Mesenchymal stem cell (in vitro differentiated cells and primary cell): ENCODE results near the gene FIGNL2.

ENCODE experiments used
- DNase-seq: peaks from one replicate; pipeline ENCODE4 v3.0.0-alpha.2; 2013
- H2AFZ ChIP-seq: one replicate; pipeline ENCODE4 v1.6.1; 2013; ENCODE audit warnings: low read depth, mild to moderate bottlenecking, control low read depth, inconsistent platforms, low read length, moderate library complexity
- H2AK5ac ChIP-seq: 2 replicates; pipeline ENCODE4 v1.6.1; 2013; ENCODE audit warnings: low read length, moderate library complexity, mild to moderate bottlenecking, inconsistent platforms; ENCODE audit not compliant: severe bottlenecking
- H2BK120ac ChIP-seq: one replicate; pipeline ENCODE4 v1.6.1; 2013; ENCODE audit warnings: low read depth, mild to moderate bottlenecking, inconsistent platforms, low read length, moderate library complexity
- H2BK12ac ChIP-seq, 2 experiments: one replicate each; pipeline ENCODE4 v1.6.1; 2013; ENCODE audit warnings: inconsistent platforms in 2 of 2, low read length in 2 of 2, mild to moderate bottlenecking in 2 of 2, moderate library complexity in 2 of 2, control low read depth in 1 of 2
- H2BK15ac ChIP-seq: one replicate; pipeline ENCODE4 v1.6.1; 2013; ENCODE audit warnings: mild to moderate bottlenecking, low read depth, inconsistent platforms; ENCODE audit not compliant: poor library complexity, severe bottlenecking
- H2BK5ac ChIP-seq: 2 replicates; pipeline ENCODE4 v1.6.1; 2013; ENCODE audit warnings: low read depth, mild to moderate bottlenecking, low read length, control low read depth, inconsistent platforms; ENCODE audit not compliant: poor library complexity, severe bottlenecking
- H3K14ac ChIP-seq, 2 experiments: one replicate each; pipeline ENCODE4 v1.6.1; 2013; ENCODE audit warnings: inconsistent platforms in 2 of 2, low read length in 2 of 2, control low read depth in 1 of 2, mild to moderate bottlenecking in 1 of 2, moderate library complexity in 1 of 2
- H3K18ac ChIP-seq, 2 experiments: one replicate each; pipeline ENCODE4 v1.6.1; 2013; ENCODE audit warnings: inconsistent platforms in 2 of 2, low read length in 2 of 2, control low read depth in 1 of 2, low read depth in 1 of 2, mild to moderate bottlenecking in 1 of 2
- H3K23ac ChIP-seq, 2 experiments: one replicate each; pipeline ENCODE4 v1.6.1; 2013; ENCODE audit warnings: inconsistent platforms in 2 of 2, low read length in 2 of 2, mild to moderate bottlenecking in 2 of 2, moderate library complexity in 2 of 2, control low read depth in 1 of 2
- H3K27ac ChIP-seq: 2 replicates; pipeline ENCODE4 v1.5.1; 2013; ENCODE audit warnings: mild to moderate bottlenecking, moderate library complexity, low read length, control low read depth, inconsistent platforms; ENCODE audit not compliant: poor library complexity, severe bottlenecking
- H3K27me3 ChIP-seq, 2 experiments: 2 replicates each; pipeline versions ENCODE4 v1.6.1 to v1.7.0; 2013; ENCODE audit warnings: low read length in 2 of 2, mild to moderate bottlenecking in 2 of 2, moderate library complexity in 2 of 2, control low read depth in 1 of 2, inconsistent platforms in 1 of 2; ENCODE audit not compliant: control insufficient read depth in 1 of 2, insufficient read depth in 1 of 2
- H3K36me3 ChIP-seq, 2 experiments: 2 replicates each; pipeline versions ENCODE4 v1.6.1 to v1.7.0; 2013; ENCODE audit warnings: low read length in 2 of 2, control low read depth in 1 of 2, inconsistent platforms in 1 of 2, low read depth in 1 of 2, mild to moderate bottlenecking in 1 of 2; ENCODE audit not compliant: insufficient read depth in 2 of 2, control insufficient read depth in 1 of 2
- H3K4ac ChIP-seq, 2 experiments: one replicate each; pipeline ENCODE4 v1.6.1; 2013; ENCODE audit warnings: inconsistent platforms in 2 of 2, low read length in 2 of 2, mild to moderate bottlenecking in 2 of 2, moderate library complexity in 2 of 2, control low read depth in 1 of 2, low read depth in 1 of 2
- H3K4me1 ChIP-seq: 2 replicates; pipeline ENCODE4 v1.6.1; 2013; ENCODE audit warnings: low read depth, low read length, control low read depth; ENCODE audit not compliant: control insufficient read depth, insufficient read depth
- H3K4me2 ChIP-seq: 2 replicates; pipeline ENCODE4 v1.6.1; 2013; ENCODE audit warnings: low read length, mild to moderate bottlenecking, inconsistent platforms; ENCODE audit not compliant: poor library complexity, severe bottlenecking
- H3K4me3 ChIP-seq, 2 experiments: 2 replicates each; pipeline versions ENCODE4 v1.5.1 to v1.7.0; 2013; ENCODE audit warnings: low read length in 2 of 2, mild to moderate bottlenecking in 2 of 2, control low read depth in 1 of 2, low read depth in 1 of 2; ENCODE audit not compliant: insufficient read depth in 1 of 2
- H3K79me1 ChIP-seq: replicated peaks from 2 replicates; pipeline ENCODE4 v1.6.1; 2013; ENCODE audit warnings: mild to moderate bottlenecking, control low read depth, low read length, inconsistent platforms; ENCODE audit not compliant: poor library complexity, severe bottlenecking
- H3K9ac ChIP-seq: 2 replicates; pipeline ENCODE4 v1.7.0; 2013; ENCODE audit warnings: mild to moderate bottlenecking, low read length, moderate library complexity
- H3K9me3 ChIP-seq: 2 replicates; pipeline ENCODE4 v1.7.0; 2013; ENCODE audit warnings: mild to moderate bottlenecking, low read length; ENCODE audit not compliant: control insufficient read depth
- H4K8ac ChIP-seq: one replicate; pipeline ENCODE4 v1.6.1; 2013; ENCODE audit warnings: inconsistent platforms, mild to moderate bottlenecking, low read length, moderate library complexity
- H4K91ac ChIP-seq: one replicate; pipeline ENCODE4 v1.6.1; 2013; ENCODE audit warnings: mild to moderate bottlenecking, low read length, inconsistent platforms
- WGBS: methylation state at CpG from one replicate; pipeline ENCODE4 v1.1.7; 2013; ENCODE audit warnings: mixed read lengths; 5-methylcytosine and 5-hydroxymethylcytosine counted together

Gene FIGNL2

DNA sequence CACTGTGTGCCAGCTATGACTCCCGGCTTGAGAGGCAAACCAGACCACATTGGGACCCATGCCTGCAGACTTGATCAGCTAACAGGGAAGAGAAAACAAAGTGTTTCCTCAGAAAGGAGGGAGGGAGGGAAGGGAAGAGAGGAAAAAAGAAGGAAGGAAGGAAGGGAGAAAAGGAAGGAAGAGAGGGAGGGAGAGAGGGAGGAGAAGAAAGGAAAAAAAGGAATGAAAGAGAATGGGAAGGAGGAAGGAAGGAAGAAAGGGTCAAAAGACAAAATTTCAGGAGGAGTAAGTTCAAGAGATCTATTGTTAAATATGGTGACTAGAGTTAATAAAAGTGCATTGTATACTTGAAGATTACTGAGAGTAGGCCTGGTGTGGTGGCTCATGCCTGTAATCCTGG, 18.9 kb downstream of the FIGNL2 start:
- no peak overlapping the region for H3K4me2 ChIP-seq
- H3K9ac ChIP-seq, result no peak overlapping the region
- H3K18ac ChIP-seq, result no peak overlapping the region
- peaks cover 12% of the 10 kb centered on the region for H3K4me1 ChIP-seq
- H3K4ac ChIP-seq, result no peak overlapping the region
- H2AFZ ChIP-seq, result no peak overlapping the region
- H3K27ac ChIP-seq, result no peak overlapping the region
- H2BK120ac ChIP-seq, result no peak overlapping the region
- H3K36me3 ChIP-seq, result no peaks in the 10 kb centered on the region
- peaks cover 35 to 39% of the 10 kb centered on the region in 2 experiments for H3K27me3 ChIP-seq
- H3K79me1 ChIP-seq, result no peaks in the 10 kb centered on the region
- no peaks in the 10 kb centered on the region for H3K9me3 ChIP-seq
- H2BK15ac ChIP-seq, result no peak overlapping the region
- H2BK5ac ChIP-seq, result no peak overlapping the region
- H4K91ac ChIP-seq, result no peak overlapping the region
- WGBS, result 96% methylated on average over 1 of the region's 1 CpG
- no peak overlapping the region for H3K4me3 ChIP-seq
- H3K14ac ChIP-seq, result no peak overlapping the region
- H3K23ac ChIP-seq, result no peak overlapping the region
- H2BK12ac ChIP-seq, result no peak overlapping the region
- no peak for DNase-seq
- no peak overlapping the region for H2AK5ac ChIP-seq
- no peak overlapping the region for H4K8ac ChIP-seq

DNA sequence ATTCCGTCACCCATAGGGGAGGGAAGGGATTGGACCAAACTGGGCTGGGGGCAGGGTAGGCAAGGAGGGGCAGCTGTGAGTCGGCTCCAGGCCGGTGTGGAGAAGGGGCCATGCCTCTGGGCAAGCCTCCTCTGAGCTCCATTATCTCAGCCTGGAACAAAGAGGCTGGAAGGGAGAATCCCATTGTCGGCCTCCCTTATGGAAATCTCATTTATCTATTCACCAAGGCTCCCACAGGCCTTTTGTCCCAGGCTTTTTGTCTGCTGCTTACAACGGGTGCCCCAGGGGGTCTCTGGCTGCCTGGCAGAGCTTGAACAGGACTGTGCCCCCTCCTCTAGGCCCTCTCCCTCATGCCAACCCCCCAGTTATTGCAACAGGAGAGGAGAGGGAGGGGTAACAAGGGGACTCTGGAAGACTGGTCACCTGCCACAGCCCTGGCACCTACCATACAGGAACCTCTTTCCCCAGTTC, 19.5 kb downstream of the FIGNL2 start:
- Histone ChIP-seq H3K79me1 (no peaks in the 10 kb centered on the region), H2AK5ac (no peak overlapping the region), H3K9me3 (no peaks in the 10 kb centered on the region), H3K4me1 (peaks cover 12% of the 10 kb centered on the region), H3K27me3 (peaks cover 29 to 37% of the 10 kb centered on the region in 2 experiments), H3K27ac (no peak overlapping the region), H2BK15ac (no peak overlapping the region), H3K14ac (no peak overlapping the region), H2BK5ac (no peak overlapping the region), H3K4me3 (no peak overlapping the region), H4K91ac (no peak overlapping the region), H2BK12ac (no peak overlapping the region), H3K4ac (no peak overlapping the region), H4K8ac (no peak overlapping the region), H2AFZ (no peak overlapping the region), H3K18ac (no peak overlapping the region), H3K23ac (no peak overlapping the region), H3K36me3 (no peaks in the 10 kb centered on the region), H3K4me2 (no peak overlapping the region), H2BK120ac (no peak overlapping the region), H3K9ac (no peak overlapping the region)
- DNase-seq, result no peak
- WGBS, result 74% methylated on average over 4 of the region's 5 CpGs

DNA sequence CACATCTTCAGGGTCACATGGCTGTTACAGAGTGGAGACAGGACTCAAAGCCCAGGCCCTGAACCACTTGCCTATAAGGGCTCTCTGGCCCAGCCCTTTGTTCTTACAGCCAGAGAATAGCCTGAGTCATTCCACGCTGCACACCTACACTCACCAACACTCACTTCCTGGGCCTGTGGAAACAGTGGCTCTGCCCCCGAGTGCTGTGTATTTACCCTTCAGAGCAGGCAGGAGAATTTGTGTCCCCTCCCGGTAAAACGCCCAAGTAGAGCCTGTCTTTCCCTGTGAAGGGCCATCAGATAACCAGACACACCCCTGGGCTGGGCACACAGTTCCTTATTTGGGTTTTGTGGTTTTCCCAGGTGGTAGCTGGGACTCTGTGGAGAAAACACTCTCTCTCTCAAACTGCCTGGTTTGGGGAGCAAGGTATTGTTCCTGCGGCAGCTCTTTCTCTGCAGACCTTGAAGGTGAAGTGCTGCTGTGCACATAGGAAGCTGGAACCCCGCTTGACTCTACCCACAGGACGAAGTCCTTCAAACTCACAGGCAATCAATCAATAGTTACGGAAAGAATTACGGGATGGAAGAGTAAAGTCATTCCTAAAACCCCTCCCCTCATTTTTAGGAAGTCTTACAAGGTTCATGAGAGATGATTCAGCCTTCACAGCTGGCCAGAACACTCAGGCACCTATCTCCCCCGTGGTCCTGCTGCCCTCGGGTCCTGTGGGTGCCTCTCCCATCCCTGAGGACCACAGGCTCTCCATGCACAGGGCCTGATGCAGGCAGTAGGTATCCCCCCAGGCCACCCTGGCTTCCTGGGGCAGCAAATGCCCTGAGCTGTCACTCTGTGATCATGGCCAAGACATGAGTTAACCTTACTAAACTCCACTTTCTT, 20.3 kb downstream of the FIGNL2 start:
- H3K27me3 ChIP-seq, result peaks cover 27 to 36% of the 10 kb centered on the region in 2 experiments
- H3K79me1 ChIP-seq, result no peaks in the 10 kb centered on the region
- no peak overlapping the region for H3K4me2 ChIP-seq
- no peaks in the 10 kb centered on the region for H3K36me3 ChIP-seq
- H3K4me1 ChIP-seq, result peaks cover 12% of the 10 kb centered on the region
- H4K8ac ChIP-seq, result no peak overlapping the region
- H2AK5ac ChIP-seq, result no peak overlapping the region
- DNase-seq, result no peak
- no peak overlapping the region for H3K4me3 ChIP-seq
- no peak overlapping the region for H2BK15ac ChIP-seq
- H2AFZ ChIP-seq, result peak overlapping the region; percentile 5
- no peak overlapping the region for H2BK5ac ChIP-seq
- peak overlapping the region in 1 of 2 experiments; percentile 93 for H3K14ac ChIP-seq
- H3K9ac ChIP-seq, result no peak overlapping the region
- no peaks in the 10 kb centered on the region for H3K9me3 ChIP-seq
- WGBS, result 75% methylated on average over 11 of the region's 11 CpGs
- H3K27ac ChIP-seq, result no peak overlapping the region
- H3K4ac ChIP-seq, result no peak overlapping the region
- H3K18ac ChIP-seq, result peak overlapping the region in 1 of 2 experiments; percentile 13
- H3K23ac ChIP-seq, result no peak overlapping the region
- no peak overlapping the region for H2BK120ac ChIP-seq
- H4K91ac ChIP-seq, result no peak overlapping the region
- peak overlapping the region in 1 of 2 experiments; percentile 32 for H2BK12ac ChIP-seq

- H2AFZ ChIP-seq, result no peak overlapping the region
Measured at GRCh38 chr12:51826881-51827280, 21.6 kb downstream of the FIGNL2 start.

More at GRCh38 chr12:51826881-51827280, 21.6 kb downstream of the FIGNL2 start:
- no peak overlapping the region for H2BK5ac ChIP-seq
- H3K27ac ChIP-seq, result no peak overlapping the region
- no peaks in the 10 kb centered on the region for H3K36me3 ChIP-seq
- no peak overlapping the region for H3K23ac ChIP-seq
- DNase-seq, result no peak
- H3K18ac ChIP-seq, result no peak overlapping the region
- H2AK5ac ChIP-seq, result no peak overlapping the region
- H3K9me3 ChIP-seq, result no peaks in the 10 kb centered on the region
- no peak overlapping the region for H3K4me2 ChIP-seq
- peaks cover 17 to 25% of the 10 kb centered on the region in 2 experiments for H3K27me3 ChIP-seq
- 99% methylated on average over 3 of the region's 4 CpGs for WGBS
- no peak overlapping the region for H2BK15ac ChIP-seq
- no peaks in the 10 kb centered on the region for H3K79me1 ChIP-seq
- H3K4ac ChIP-seq, result no peak overlapping the region
- no peak overlapping the region for H2BK120ac ChIP-seq
- no peak overlapping the region for H3K4me3 ChIP-seq
- no peak overlapping the region for H2BK12ac ChIP-seq
- peaks cover 10% of the 10 kb centered on the region for H3K4me1 ChIP-seq
- no peak overlapping the region for H4K91ac ChIP-seq
- no peak overlapping the region for H3K14ac ChIP-seq
- no peak overlapping the region for H4K8ac ChIP-seq
- H3K9ac ChIP-seq, result no peak overlapping the region
